GM10266 (cell line): ENCODE results near the gene LCORL.

Source experiments
- DNase-seq: peaks from one replicate; pipeline ENCODE4 v3.0.0; 2012; ENCODE audit errors: extremely low spot score
- CTCF ChIP-seq: IDR thresholded peaks from 2 replicates; pipeline ENCODE4 v1.5.1; 2012; ENCODE audit warnings: mild to moderate bottlenecking, low read depth; ENCODE audit not compliant: control insufficient read depth, insufficient read depth; ENCODE audit errors: missing control alignments

LCORL gene

GRCh38 chr4:17810260-17811077 is 211.1 kb downstream of the LCORL start, which contains the start of the genes DCAF16 and NCAPG:
Gene DCAF16, minus strand, starts transcription at chr4:17810757. Its CDS starts 6,616 bp downstream, at chr4:17804141.
Gene NCAPG, plus strand, starts transcription at chr4:17810979. Its CDS starts 99 bp downstream, at chr4:17811078.
- peak; percentile 94 for DNase-seq
- TF ChIP-seq CTCF, result no peak

GRCh38 chr4:17809667-17810066 is 211.9 kb downstream of the LCORL start:
- no peak for TF ChIP-seq CTCF
- DNase-seq, result no peak

GRCh38 chr4:17807446-17807845 is 214.1 kb downstream of the LCORL start:
- TF ChIP-seq CTCF, result no peak
- no peak for DNase-seq

GRCh38 chr4:17805580-17806155 is 215.9 kb downstream of the LCORL start:
- no peak for DNase-seq
- no peak for TF ChIP-seq CTCF

- no peak for DNase-seq
- TF ChIP-seq CTCF, result no peak
Measured at GRCh38 chr4:17797808-17798207, 223.7 kb downstream of the LCORL start.

- no peak for TF ChIP-seq CTCF
- DNase-seq, result no peak
Measured at GRCh38 chr4:17794730-17795129, 226.8 kb downstream of the LCORL start.
